K562 (cell line): Measurements from ENCODE around the gene ZNF699. TPM values are rescaled to one million over a fixed set of nuclear protein-coding genes. Genes with fewer than 3 reads are reported as not detected.

Experiments
- ATAC-seq: fragments of 200-7000 bp; cut with Tn5 transposase; 3 replicates; pipeline ENCODE4 v1.9.1; 2020; ENCODE audit warnings: moderate library complexity
- BruUV-seq: library from RNA; stranded (reverse); fragments of 400-500 nt; replicated peaks from 2 replicates; lab custom pipeline; 2021; lab: Mats Ljungman, UMichigan
- CTCF ChIA-PET: fragments of 300-600 bp; formaldehyde crosslinking; extraction: SDS; loops from one replicate; lab custom pipeline; 2021; ENCODE audit warnings: low intra/inter-chr PET ratio; lab: Yijun Ruan, JAX
- POLR2A ChIA-PET: fragments of 300-600, 350-650 bp; sonication (Branson Sonifier 250); formaldehyde crosslinking; extraction: SDS; loops from one replicate; lab custom pipeline; 2021; ENCODE audit warnings: antibody characterized with exemption, inconsistent platforms; lab: Yijun Ruan, JAX
- DNase-seq, 4 experiments: peaks; one replicate each; pipeline versions ENCODE4 v3.0.0 to v3.0.0-alpha.2; 2011 to 2018; ENCODE audit warnings: low spot score in 3 of 4, mixed read lengths in 3 of 4; ENCODE audit errors: extremely low read depth in 1 of 4
- FAIRE-seq: peaks from 2 replicates; lab custom pipeline; 2011; peaks lifted over from hg19 to GRCh38; lab: Jason Lieb, UNC
- H2AFZ ChIP-seq: 2 replicates; pipeline ENCODE4 v1.6.0; 2011; ENCODE audit warnings: low read depth, low read length, control low read depth, inconsistent platforms
- H3K27ac ChIP-seq: fragments of 200-600 bp; 3 replicates; pipeline ENCODE4 v1.8.0; 2011; ENCODE audit warnings: low read depth, mild to moderate bottlenecking, control low read depth, inconsistent platforms, low read length, moderate library complexity, mixed read lengths; ENCODE audit errors: extremely low read depth
- H3K27me3 ChIP-seq, 2 experiments: fragments of 300-600 bp in 1 of 2; 2 replicates in 1 of 2; 3 replicates in 1 of 2; pipeline versions ENCODE4 v1.6.0 to v1.8.0; 2011; ENCODE audit warnings: inconsistent platforms in 2 of 2, low read length in 2 of 2, mild to moderate bottlenecking in 1 of 2, mixed read lengths in 1 of 2, moderate library complexity in 1 of 2; ENCODE audit not compliant: control insufficient read depth in 2 of 2, insufficient read depth in 2 of 2
- H3K36me3 ChIP-seq: fragments of 300-600 bp; 3 replicates; pipeline ENCODE4 v1.8.0; 2011; ENCODE audit warnings: mild to moderate bottlenecking, low read length, inconsistent platforms; ENCODE audit not compliant: control insufficient read depth, insufficient read depth
- H3K4me1 ChIP-seq, 2 experiments: fragments of 200-600 bp in 1 of 2; replicated peaks in 1 of 2; 2 replicates in 1 of 2; 3 replicates in 1 of 2; pipeline versions ENCODE4 v1.5.1 to v1.8.0; 2011; ENCODE audit warnings: inconsistent platforms in 2 of 2, low read length in 2 of 2, mild to moderate bottlenecking in 1 of 2, mixed read lengths in 1 of 2, moderate library complexity in 1 of 2; ENCODE audit not compliant: control insufficient read depth in 2 of 2, insufficient read depth in 2 of 2
- H3K4me2 ChIP-seq: 2 replicates; pipeline ENCODE4 v1.6.1; 2011; ENCODE audit warnings: low read length, control low read depth, inconsistent platforms, mixed read lengths; ENCODE audit not compliant: insufficient read depth
- H3K4me3 ChIP-seq: fragments of 200-600 bp; sonication (generic), shearing (Covaris generic); 2 replicates; pipeline ENCODE4 v1.5.1; 2016; ENCODE audit warnings: control low read depth, inconsistent platforms
- H3K79me2 ChIP-seq: fragments of 200-600 bp; 3 replicates; pipeline ENCODE4 v1.8.0; 2011; ENCODE audit warnings: low read length, inconsistent platforms; ENCODE audit not compliant: control insufficient read depth, insufficient read depth
- H3K9ac ChIP-seq, 2 experiments: 2 replicates each; pipeline versions ENCODE4 v1.6.0 to v1.6.1; 2011; ENCODE audit warnings: low read depth in 2 of 2, low read length in 2 of 2, control low read depth in 1 of 2, inconsistent platforms in 1 of 2, mild to moderate bottlenecking in 1 of 2, mixed read lengths in 1 of 2; ENCODE audit not compliant: insufficient read depth in 1 of 2
- H3K9me1 ChIP-seq: one replicate; pipeline ENCODE4 v1.6.0; 2011; ENCODE audit warnings: inconsistent platforms, mild to moderate bottlenecking, low read length, moderate library complexity; ENCODE audit not compliant: control insufficient read depth, insufficient read depth
- H3K9me3 ChIP-seq: replicated peaks from 2 replicates; pipeline ENCODE4 v1.5.1; 2011; ENCODE audit warnings: low read depth, low read length, inconsistent platforms; ENCODE audit not compliant: control insufficient read depth, insufficient read depth
- H4K20me1 ChIP-seq: replicated peaks from 2 replicates; pipeline ENCODE4 v1.6.1; 2011; ENCODE audit warnings: low read length, inconsistent platforms, mixed read lengths; ENCODE audit not compliant: control insufficient read depth, insufficient read depth
- CC2D1A ChIP-seq: fragments of 450-650 bp; IDR thresholded peaks from 2 replicates; pipeline ENCODE4 v1.6.1; 2017; ENCODE audit warnings: mild to moderate bottlenecking
- DACH1 ChIP-seq: fragments of 450-650 bp; IDR thresholded peaks from 2 replicates; pipeline ENCODE4 v1.6.1; 2018; ENCODE audit not compliant: partially characterized antibody
- EGR1 ChIP-seq: fragments of 450-650 bp; conservative IDR thresholded peaks from 2 replicates; pipeline ENCODE4 v1.6.1; 2017; ENCODE audit warnings: mild to moderate bottlenecking
- EHMT2 ChIP-seq: fragments of 450-650 bp; IDR thresholded peaks from 2 replicates; pipeline ENCODE4 v1.6.1; 2018; ENCODE audit warnings: antibody characterized with exemption
- HNRNPLL ChIP-seq: fragments of 200-400 bp; formaldehyde crosslinking; IDR thresholded peaks from 2 replicates; pipeline ENCODE4 v1.6.1; 2017; ENCODE audit warnings: low read length, low read depth, mild to moderate bottlenecking; ENCODE audit not compliant: poor library complexity, severe bottlenecking
- MAFG ChIP-seq: fragments of 450-650 bp; conservative IDR thresholded peaks from 2 replicates; pipeline ENCODE4 v1.6.1; 2016; ENCODE audit warnings: missing genetic modification characterization, missing compliant biosample characterization
- NR2F6 ChIP-seq: fragments of 450-650 bp; formaldehyde crosslinking; IDR thresholded peaks from 2 replicates; pipeline ENCODE4 v1.4.0; 2020; ENCODE audit warnings: mild to moderate bottlenecking
- POLR2B ChIP-seq: fragments of 450-650 bp; IDR thresholded peaks from 2 replicates; pipeline ENCODE4 v1.6.1; 2018; ENCODE audit warnings: low read depth; ENCODE audit not compliant: partially characterized antibody
- RBFOX2 ChIP-seq: fragments of 200-400 bp; formaldehyde crosslinking; IDR thresholded peaks from 2 replicates; pipeline ENCODE4 v1.6.1; 2017; ENCODE audit warnings: low read depth, mild to moderate bottlenecking, low read length, moderate library complexity
- SIN3A ChIP-seq, 2 experiments: fragments of 150-350 bp in 1 of 2; IDR thresholded peaks; 2 replicates each; pipeline ENCODE4 v1.6.1; 2011 to 2016; ENCODE audit warnings: borderline replicate concordance in 2 of 2, low read depth in 2 of 2, low read length in 2 of 2, mild to moderate bottlenecking in 2 of 2, moderate library complexity in 2 of 2; ENCODE audit not compliant: control insufficient read depth in 1 of 2
- TAF1 ChIP-seq: IDR thresholded peaks from 2 replicates; pipeline ENCODE4 v1.6.1; 2011; ENCODE audit warnings: mild to moderate bottlenecking, low read length, moderate library complexity; ENCODE audit not compliant: insufficient read depth, control insufficient read depth, severe bottlenecking; ENCODE audit errors: extremely low read depth
- TAF7 ChIP-seq: fragments of 450-650 bp; IDR thresholded peaks from 2 replicates; pipeline ENCODE4 v1.6.1; 2016; ENCODE audit warnings: missing genetic modification characterization, missing compliant biosample characterization
- WGBS: fragments of 100-300 bp; shearing (Covaris generic); methylation state at CpG from one replicate; pipeline ENCODE4 v1.1.6; 2016; ENCODE audit warnings: low coverage, mixed read lengths; ENCODE audit not compliant: insufficient coverage; ENCODE audit errors: missing lambda C conversion rate; 5-methylcytosine and 5-hydroxymethylcytosine counted together
- in situ Hi-C: fragments of 300-500 bp; cut with MboI; formaldehyde crosslinking; loops from 4 replicates; pipeline ENCODE4 v1.15.0; 2018; ENCODE audit warnings: inconsistent platforms, mixed read lengths
- intact Hi-C: fragments of 100-400 bp; cut with micrococcal nuclease; formaldehyde crosslinking; loops from 2 replicates; pipeline ENCODE4 v1.14.2; 2022
- polyA plus RNA-seq, 8 experiments: library from polyadenylated mRNA; depleted of rRNA in 4 of 8; stranded (reverse) in 5 of 8; unstranded in 3 of 8; fragments of >200 nt; fragmentation: Nextera tagmentation in 2 of 8; fragmentation: Illumina TruSeq in 1 of 8; extraction: Ambion mirVana in 2 of 8; extraction: Trizol in 1 of 8; gene quantifications; 2 replicates each; pipeline versions ENCODE4 v1.2.1 to v1.2.3, GENCODE V29; 2011 to 2014; ENCODE audit warnings: inconsistent platforms in 1 of 8, missing spikeins in 1 of 8
- total RNA-seq, 7 experiments: library from RNA; depleted of rRNA in 6 of 7; stranded (reverse); fragments of >200 nt in 6 of 7; fragmentation: Illumina TruSeq in 2 of 7; extraction: Trizol in 2 of 7; gene quantifications; 2 replicates each; pipeline versions ENCODE4 v1.2.1 to v1.2.3, GENCODE V29; 2011 to 2021; ENCODE audit warnings: low replicate concordance in 1 of 7
- TF ChIP-seq, protein P1 (sequence below): fragments of 200-800 bp; sonication (Bioruptor generic); IDR thresholded peaks from 2 replicates; pipeline ENCODE4 v1.6.1; 2016; ENCODE audit warnings: missing genetic modification characterization, missing compliant biosample characterization

The ZNF699 gene
- total and polyA plus RNA-seq, 9 of the 15 experiments (the other 6 are each of a cell fraction or from before 2014, with no cell fraction given), result 0.08 to 4.1 (median 3.1) TPM

GRCh38 chr19:9323919-9324583, 14.4 kb upstream of the ZNF699 start, which contains the start of gene ZNF559:
Gene ZNF559, plus strand, starts transcription at chr19:9324179. Its CDS starts 14,371 bp downstream, at chr19:9338550.
- intact Hi-C loops, result no loop called here
- Histone ChIP-seq H3K36me3 (no peaks in the 10 kb centered on the region), H3K79me2 (peaks cover 8% of the 10 kb centered on the region; the same call in 2 of the 3 replicates), H3K9me1 (no peaks in the 10 kb centered on the region), H4K20me1 (no peaks in the 10 kb centered on the region), H3K27me3 (no peaks in the 10 kb centered on the region), H3K4me2 (peak within 1 kb of the TSS; percentile 90), H2AFZ (peak within 1 kb of the TSS; percentile 88), H3K9ac (peak within 1 kb of the TSS; percentile 72 to 92), H3K9me3 (0 out of 2 replicates have a peak, but pooled peaks cover 4% of the 10 kb centered on the region), H3K4me1 (peaks cover 0 to 10% of the 10 kb centered on the region in 2 experiments; a peak in 2 of 5 replicates), H3K27ac (peak within 1 kb of the TSS; percentile 73), H3K4me3 (peak within 1 kb of the TSS; percentile 59)
- POLR2A ChIA-PET, result interaction anchor here (0.5 to 1.7 kb wide), 4 partner anchors 15 to 111 kb away, joined by 3 to 6 read pairs (median 4); partner anchors contain the start of genes ZNF266 and ZNF699
- ATAC-seq (peak; percentile 99), FAIRE-seq (peak; percentile 96), DNase-seq (peak; percentile 94 to 98 (median 96))
- 7% methylated on average over 46 of the region's 48 CpGs for WGBS
- CTCF ChIA-PET, result interaction anchor here (0.5 to 0.7 kb wide), 2 partner anchors 12 to 986 kb away, joined by 3 read pairs; no protein-coding TSS in a partner anchor
- no TSS peak for BruUV-seq
- in situ Hi-C loops, result no loop called here
- TF ChIP-seq, protein P1, sequence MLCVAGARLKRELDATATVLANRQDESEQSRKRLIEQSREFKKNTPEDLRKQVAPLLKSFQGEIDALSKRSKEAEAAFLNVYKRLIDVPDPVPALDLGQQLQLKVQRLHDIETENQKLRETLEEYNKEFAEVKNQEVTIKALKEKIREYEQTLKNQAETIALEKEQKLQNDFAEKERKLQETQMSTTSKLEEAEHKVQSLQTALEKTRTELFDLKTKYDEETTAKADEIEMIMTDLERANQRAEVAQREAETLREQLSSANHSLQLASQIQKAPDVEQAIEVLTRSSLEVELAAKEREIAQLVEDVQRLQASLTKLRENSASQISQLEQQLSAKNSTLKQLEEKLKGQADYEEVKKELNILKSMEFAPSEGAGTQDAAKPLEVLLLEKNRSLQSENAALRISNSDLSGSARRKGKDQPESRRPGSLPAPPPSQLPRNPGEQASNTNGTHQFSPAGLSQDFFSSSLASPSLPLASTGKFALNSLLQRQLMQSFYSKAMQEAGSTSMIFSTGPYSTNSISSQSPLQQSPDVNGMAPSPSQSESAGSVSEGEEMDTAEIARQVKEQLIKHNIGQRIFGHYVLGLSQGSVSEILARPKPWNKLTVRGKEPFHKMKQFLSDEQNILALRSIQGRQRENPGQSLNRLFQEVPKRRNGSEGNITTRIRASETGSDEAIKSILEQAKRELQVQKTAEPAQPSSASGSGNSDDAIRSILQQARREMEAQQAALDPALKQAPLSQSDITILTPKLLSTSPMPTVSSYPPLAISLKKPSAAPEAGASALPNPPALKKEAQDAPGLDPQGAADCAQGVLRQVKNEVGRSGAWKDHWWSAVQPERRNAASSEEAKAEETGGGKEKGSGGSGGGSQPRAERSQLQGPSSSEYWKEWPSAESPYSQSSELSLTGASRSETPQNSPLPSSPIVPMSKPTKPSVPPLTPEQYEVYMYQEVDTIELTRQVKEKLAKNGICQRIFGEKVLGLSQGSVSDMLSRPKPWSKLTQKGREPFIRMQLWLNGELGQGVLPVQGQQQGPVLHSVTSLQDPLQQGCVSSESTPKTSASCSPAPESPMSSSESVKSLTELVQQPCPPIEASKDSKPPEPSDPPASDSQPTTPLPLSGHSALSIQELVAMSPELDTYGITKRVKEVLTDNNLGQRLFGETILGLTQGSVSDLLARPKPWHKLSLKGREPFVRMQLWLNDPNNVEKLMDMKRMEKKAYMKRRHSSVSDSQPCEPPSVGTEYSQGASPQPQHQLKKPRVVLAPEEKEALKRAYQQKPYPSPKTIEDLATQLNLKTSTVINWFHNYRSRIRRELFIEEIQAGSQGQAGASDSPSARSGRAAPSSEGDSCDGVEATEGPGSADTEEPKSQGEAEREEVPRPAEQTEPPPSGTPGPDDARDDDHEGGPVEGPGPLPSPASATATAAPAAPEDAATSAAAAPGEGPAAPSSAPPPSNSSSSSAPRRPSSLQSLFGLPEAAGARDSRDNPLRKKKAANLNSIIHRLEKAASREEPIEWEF (CRISPR knock-in tag), result no peak
- TF ChIP-seq DACH1 (peak; percentile 35), HNRNPLL (peak; percentile 47), CC2D1A (0 out of 2 replicates have a peak, but pooled peaks have one; percentile 3), MAFG (no peak), NR2F6 (CRISPR knock-in tag) (no peak), TAF1 (peak; percentile 23), RBFOX2 (peak; percentile 82), EGR1 (peak; percentile 61), TAF7 (tag) (peak; percentile 23; the same call in 1 of the 2 replicates), SIN3A (IDR thresholded peaks at IDR 0.05; ENCODE audit: borderline replicate concordance in 2 of 2, control insufficient read depth in 1 of 2, low read depth in 2 of 2, low read length in 2 of 2) (peak in 1 of 2 experiments; percentile 34; a peak in 1 of 4 replicates), POLR2B (peak; percentile 86), EHMT2 (peak; percentile 11; the same call in 1 of the 2 replicates)
